Suppressor macrophage (primary cell): ENCODE results near the gene PRR9.

Experiments used
- DNase-seq, 4 experiments: peaks; one replicate each; pipeline ENCODE4 v3.0.0-alpha.2; 2020 to 2022

Gene PRR9

DNA sequence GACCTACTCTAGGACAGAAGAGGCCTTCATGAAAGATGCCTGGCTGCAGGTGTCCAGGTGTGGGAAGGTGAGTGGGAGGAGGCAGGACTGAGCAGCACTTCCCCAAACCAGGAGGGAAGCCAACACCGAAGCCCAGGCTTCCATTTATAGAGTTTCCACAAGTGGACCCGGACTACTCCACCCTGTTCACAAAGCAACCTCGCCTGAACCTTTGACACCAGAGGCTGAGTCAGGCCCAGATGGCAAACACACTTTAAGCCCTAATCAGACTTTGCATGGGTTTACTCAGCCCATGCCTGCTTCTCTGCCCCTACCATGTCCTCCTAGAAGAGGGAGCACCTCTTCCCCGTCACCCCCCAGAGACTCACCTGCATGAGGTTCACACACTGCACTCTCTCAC is 14.0 kb downstream of the PRR9 start:
- DNase-seq, result peak; percentile 14 to 41 (median 28)

DNA sequence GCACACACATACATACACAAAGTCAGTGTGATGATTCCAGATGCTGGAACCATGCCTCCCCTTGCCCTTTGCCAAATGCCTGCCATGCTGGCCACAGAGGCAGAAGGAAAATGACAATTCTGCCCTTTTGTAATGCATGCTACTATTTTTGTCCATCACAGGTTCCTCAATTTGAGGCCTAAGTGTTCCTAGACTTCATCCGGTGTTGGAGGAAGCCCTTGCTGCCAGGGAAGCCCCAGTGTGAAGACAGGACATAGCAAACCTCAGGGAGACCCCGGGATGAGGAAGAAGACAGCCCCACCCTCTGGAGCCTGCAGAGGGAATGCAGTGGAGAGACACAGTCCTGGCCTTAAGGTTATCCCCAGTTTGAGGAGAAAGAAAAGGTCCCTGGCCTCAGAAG is 14.4 kb downstream of the PRR9 start:
- peak; percentile 58 to 84 (median 78) for DNase-seq

DNA sequence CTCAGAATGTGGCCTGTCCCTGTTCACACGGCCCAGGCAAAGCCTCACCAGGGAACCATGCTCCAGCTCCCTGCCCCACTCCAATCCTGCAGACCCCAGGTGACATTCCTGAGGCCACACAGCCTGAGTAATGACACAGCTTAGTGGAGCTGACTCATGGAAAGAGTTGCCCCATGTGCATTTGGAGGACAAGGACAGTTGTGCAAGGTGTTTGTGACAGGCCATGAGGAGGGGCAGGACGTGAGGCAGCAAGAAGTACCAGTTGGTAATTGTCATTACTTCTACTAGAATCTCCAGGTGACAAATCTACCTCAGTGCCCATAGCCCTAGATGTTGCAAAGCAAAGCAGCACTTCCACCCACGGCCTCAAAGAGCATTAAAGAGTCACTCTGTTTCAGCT is 15.2 kb downstream of the PRR9 start:
- peak; percentile 41 to 68 (median 64) for DNase-seq

DNA sequence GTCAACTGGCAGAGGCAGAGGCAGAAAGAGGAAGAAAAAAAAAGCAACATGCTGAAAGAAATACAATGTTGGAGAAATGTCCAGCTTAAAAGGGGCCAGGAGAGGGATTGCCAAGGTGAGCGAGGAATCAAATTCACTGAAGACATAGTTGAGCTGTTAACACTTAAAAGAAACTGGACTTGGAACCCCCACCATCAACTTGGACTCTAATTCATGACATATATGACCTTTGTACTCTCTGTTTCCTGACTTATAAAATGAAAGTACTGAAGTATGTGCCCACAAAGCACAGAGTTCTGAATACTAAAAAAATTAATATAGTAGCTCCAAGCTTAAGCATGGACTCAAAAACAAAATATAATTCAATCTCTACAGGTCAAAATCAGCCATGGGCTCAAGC is 16.1 kb downstream of the PRR9 start:
- DNase-seq, result peak in 3 of 4 experiments; percentile 19 to 39 (median 23)

DNA sequence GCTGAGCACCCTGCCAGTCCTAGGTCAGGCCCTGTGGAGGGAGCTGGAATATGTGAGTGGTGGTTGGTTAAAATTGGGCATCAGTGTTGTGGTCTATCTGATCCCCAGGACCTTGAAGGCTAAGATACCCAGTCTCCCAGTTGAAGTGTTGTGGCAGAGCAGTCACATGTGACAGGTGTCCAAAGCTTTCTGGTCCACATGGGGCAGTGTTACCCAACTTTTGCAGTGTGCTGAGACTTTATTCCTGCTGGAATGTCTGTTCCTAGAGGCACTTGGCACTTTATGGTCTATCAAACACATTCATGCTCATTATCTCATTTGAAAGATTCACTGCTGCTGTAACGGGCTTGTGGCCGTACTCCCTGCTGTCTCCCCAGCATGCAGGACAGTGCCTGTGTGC is 21.1 kb downstream of the PRR9 start:
- peak in 1 of 4 experiments; percentile 7 for DNase-seq

DNA sequence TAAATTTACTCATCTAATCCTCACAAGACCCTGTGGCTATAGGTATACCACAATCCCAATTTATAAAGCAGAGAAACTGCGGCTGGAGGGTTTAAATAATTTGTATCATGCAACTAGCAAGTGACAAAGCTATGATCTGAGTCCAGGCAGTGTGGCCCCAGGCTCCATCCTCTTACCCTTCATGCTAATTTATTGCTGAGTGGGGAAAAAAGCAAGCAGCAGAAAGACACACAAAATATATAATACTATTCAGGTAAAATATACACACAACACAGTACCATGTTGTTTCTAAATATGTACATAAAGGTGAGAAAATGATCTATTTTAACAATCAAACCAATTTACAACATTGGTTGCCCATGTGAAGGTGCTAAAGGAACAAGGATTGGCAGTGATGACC is 24.8 kb downstream of the PRR9 start:
- DNase-seq, result no peak

DNA sequence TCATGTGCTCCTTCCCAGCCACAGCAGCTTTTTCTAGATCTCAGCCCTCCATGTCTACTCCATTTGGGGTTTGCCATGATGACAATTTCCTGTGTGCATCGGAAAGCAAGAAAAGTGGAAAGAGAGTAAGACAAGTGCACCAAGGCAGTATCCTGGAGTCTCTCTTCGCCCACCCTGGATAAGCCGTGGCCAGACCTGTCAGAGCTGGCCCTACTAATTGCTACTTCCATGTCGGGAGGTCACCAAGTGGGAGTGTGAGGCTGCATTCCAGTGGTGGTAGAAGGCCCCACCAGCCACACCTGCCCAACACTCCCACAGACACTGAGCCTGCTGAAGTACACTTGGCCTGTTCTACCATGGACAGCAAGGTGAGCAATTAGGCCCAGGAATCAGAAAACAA is 28.1 kb downstream of the PRR9 start:
- DNase-seq, result no peak

DNA sequence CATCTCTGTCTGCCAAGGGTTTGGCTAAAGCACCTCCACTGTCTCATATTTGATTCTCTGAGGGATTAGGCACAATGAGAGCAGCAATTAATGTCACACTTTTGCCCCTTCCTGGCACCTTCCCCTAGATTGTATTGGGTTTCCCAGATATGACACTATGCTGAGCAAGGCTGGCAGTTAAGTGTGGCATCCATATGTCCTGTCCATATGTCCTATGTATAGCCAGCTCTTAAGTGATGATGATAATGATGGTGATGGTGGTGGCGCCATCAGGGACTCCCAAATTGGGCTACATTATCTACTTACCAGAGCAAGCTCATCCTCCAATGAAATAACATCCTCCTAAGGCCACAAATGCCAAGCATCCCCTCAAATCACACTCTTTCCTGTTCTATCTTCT is 28.6 kb downstream of the PRR9 start:
- no peak for DNase-seq

DNA sequence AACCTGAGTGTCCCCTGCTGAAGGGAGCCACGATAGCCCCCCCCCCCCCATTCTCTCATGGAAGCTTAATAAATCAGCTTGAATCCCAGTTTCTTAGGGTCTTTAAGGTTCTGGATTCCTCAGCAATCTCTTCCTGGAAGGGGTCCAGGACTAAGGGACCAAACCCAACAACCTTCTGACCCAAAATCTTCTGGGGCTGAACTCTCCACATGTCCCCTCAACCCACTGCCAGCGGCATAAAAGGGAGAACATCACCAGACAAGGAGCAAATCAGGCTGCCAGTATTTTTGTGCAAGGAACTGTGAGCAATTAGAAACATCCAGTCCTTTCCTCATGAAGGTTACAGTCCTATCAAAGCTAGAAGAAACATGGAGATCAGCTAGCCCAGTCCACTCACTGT is 29.4 kb downstream of the PRR9 start:
- no peak for DNase-seq

DNA sequence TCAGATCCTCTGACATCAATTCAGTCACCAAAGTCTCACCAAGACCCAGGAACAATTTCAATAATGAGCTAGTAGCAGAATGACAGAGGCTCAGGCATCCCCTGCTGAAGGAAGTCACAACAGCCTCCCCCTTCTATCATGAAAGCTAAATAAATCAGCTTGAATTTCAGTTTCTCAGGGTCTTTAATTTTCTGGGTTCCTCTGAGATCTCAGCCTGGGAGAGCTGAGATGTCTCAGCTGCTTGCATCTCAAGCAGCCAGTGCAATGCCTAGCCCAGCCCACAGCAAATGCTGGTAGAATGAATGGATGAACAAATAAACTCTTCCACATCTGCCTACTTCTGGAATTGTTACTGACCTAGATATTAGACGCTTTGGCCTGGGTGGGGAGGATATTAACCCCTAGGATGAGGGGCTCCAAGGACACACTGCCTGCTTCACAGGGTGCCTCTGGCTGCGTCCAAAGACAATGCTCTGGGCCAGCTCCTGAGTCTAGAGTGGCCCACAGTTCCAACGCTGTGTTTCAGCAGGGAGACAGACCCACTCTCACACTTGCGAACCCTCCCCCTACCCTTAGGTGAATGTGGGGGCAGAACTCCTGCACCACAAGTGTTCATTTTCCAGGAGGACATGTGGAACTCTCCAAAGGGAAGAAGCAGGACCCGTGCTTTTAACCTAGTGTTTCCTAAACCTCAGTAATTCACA is 30.9 kb downstream of the PRR9 start:
- DNase-seq, result no peak

DNA sequence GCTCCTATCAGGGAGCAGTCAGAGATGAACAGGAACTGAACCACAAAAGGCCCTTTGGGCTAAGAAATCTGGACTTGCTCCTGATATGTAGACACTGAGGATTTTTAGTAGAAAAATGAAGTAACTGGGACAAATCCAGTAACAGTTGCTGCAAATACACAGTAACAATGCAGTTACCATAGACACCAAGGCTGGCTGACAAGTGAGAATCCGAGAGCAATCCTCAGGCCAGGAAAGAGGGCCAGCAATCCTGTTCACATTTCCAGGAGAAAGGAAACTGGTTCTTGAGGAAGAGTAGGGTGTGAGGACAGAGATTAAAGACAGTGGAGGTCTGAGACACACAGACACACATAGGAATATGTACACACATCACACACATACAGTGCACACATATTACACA is 32.8 kb downstream of the PRR9 start:
- no peak for DNase-seq

DNA sequence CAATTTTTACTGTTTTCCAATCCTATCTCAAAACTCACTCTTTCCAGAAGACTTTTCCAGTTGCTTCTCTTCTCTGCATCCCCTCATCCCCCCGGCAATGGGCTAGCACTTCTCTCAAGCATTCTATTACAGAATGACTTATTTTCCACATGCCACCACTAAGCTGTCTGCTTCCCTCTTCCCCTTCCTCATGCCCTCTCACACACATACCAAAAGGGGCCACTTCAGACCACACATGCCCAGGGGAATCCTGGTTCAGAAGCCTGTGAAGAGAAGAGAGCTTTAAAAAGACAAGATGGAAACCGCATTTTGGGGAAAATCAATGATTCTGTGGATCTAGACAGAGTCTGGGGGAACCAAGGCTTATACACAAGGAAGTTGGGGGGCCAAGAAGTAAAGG is 33.7 kb downstream of the PRR9 start:
- peak in 1 of 4 experiments; percentile 12 for DNase-seq

DNA sequence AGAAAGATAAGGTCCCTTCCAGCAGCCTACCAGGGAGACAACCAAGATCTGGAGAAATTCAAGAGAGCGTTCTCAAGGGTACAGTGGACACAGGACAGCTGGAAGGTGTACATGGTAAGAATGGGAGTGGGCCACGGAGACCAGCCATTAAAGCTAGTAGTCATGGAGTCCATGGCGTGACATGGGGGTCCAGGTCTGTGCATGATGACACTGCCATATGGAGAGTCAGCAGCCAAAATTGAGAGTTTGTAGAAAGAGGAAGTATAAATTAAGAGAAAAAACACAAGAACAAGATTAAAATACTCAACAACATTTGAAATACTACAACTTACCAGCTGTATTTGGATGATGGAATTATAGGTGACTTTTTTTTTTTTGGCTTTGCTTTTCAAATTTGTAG is 34.2 kb downstream of the PRR9 start:
- DNase-seq, result no peak

DNA sequence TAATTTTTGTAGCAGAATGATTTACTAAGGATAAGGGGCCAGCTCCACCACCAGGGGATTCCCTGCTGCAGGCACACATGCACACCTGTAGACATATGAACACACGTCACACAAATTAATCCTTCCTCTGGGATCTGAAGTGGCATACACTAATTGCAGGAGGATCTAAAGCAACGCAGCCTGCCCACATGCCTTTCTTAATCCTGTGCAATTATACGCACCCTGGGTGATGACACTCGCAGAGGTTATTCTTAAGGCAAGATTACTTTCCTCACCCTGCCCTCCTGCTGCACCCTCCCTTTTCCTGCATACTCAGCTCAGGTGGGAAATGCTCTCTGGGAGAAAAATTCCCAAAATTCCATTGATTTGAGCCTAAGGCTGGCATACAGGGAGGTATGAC is 34.6 kb downstream of the PRR9 start:
- no peak for DNase-seq

DNA sequence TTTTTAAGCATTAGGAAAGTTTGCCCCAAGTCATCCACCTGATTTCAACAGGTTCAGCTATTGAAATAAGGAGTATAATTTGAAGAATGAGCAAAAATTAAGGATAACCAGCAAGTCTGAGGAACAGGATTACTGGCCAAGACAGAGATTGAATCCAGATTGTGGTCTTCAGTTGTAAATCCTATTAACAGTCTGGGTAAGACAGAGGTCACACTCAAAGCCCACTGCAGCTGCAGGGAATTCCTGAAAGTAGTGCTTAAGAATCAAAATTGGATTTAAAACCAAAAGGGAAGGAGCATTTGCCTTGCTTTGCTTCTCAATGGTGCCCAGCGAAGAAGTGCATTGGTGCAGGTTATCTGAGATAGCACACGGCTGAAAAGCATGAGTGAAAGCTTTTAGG is 35.7 kb downstream of the PRR9 start:
- no peak for DNase-seq

DNA sequence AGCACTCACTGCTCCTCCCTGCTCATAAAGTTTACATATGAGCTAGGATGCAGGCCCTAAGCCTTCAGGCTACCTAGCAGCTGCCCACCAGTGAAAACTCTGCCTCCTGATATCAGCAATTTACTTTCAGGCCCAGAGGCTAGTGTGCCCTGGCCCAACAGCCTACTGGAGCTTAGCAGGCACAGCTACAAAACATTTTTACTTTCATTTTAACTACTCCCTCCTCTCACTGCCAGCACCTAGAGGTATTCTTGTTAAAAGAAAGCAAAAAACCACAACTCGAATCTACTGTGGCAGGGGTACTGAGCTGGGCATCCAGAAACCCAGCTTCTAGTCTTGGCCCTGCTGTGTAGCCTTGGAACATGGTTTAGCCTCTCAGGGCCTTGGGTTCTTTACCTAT is 36.3 kb downstream of the PRR9 start:
- no peak for DNase-seq

DNA sequence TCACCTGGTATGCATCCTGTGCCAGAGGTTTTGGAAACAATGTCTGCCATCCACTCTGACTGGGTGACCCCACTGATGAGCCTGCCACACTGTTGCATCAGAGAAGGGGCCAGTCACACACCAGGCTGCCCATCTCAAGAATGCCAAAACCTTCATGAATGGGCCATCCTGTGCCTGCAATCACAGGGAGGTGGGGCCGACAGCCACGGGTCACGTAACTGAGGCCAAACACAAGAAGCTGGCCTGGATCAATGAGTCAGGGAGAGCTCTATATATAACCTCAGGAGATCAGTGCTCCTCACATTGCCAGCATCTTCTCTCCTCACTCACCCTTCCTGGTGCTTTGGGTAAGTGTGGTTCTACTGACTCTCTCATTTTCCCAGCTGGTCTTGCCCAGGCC is 42.0 kb downstream of the PRR9 start, which contains the start of gene LORICRIN:
TSS of gene LORICRIN (plus strand) at position 301 of the 400 bp plus-strand sequence. CDS start 1,263 bp downstream, outside the sequence.
- DNase-seq, result no peak

DNA sequence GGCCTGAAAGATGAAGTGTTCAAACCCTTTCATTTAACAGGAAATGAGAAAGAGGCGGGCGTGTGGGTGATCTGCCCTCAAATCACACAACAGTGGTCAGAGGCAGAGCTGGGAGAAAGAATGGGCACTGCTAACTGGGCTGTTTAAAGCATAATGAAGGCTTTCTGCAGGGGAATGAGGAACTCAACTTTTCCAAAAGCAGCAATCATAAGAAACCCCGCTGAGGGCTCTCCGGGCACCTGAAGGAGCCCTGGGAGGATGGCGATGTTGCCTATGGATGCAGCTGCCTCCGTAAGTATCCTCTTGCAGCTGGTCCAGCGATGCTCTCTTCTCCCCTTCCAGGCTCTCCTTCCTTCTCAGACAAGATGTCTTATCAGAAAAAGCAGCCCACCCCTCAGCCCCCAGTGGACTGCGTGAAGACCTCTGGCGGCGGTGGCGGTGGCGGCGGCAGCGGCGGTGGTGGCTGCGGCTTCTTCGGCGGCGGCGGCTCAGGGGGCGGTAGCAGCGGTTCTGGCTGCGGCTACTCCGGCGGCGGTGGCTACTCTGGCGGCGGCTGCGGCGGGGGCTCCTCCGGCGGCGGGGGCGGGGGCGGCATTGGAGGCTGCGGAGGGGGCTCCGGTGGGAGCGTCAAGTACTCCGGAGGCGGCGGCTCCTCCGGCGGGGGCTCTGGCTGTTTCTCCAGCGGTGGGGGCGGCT is 43.3 kb downstream of the PRR9 start:
- peak; percentile 42 to 68 (median 66) for DNase-seq

DNA sequence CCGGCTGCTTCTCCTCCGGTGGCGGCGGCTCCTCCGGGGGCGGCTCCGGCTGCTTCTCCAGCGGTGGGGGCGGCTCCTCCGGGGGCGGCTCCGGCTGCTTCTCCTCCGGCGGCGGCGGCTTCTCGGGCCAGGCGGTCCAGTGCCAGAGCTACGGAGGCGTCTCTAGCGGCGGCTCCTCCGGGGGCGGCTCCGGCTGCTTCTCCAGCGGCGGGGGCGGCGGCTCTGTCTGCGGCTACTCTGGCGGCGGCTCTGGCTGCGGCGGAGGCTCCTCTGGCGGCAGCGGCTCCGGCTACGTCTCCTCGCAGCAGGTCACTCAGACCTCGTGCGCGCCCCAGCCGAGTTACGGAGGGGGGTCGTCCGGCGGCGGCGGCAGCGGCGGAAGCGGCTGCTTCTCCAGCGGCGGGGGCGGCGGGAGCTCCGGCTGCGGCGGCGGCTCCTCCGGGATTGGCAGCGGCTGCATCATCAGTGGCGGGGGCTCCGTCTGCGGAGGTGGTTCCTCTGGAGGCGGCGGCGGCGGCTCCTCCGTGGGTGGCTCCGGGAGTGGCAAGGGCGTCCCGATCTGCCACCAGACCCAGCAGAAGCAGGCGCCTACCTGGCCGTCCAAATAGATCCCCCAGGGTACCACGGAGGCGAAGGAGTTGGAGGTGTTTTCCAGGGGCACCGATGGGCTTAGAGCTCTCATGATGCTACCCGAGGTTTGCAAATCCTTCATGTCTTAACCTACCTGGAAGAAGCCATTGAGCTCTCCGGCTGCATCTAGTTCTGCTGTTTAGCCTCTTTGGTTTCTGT is 44.1 kb downstream of the PRR9 start:
- peak in 3 of 4 experiments; percentile 13 to 46 (median 32) for DNase-seq

DNA sequence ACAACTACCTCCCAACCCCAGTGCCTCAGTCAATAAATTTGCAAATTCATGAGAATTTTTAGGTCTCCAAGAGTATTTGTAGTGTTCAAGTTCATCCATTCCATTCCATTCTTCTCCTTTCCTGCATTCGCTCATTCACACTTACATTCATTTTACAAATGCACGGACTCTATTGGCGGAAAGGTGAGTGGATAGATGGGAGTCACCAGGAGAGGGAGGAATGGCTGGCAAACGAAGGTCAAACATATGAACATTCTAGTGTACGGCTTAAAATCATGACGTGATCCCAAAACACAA is 44.6 kb downstream of the PRR9 start:
- no peak for DNase-seq

DNA sequence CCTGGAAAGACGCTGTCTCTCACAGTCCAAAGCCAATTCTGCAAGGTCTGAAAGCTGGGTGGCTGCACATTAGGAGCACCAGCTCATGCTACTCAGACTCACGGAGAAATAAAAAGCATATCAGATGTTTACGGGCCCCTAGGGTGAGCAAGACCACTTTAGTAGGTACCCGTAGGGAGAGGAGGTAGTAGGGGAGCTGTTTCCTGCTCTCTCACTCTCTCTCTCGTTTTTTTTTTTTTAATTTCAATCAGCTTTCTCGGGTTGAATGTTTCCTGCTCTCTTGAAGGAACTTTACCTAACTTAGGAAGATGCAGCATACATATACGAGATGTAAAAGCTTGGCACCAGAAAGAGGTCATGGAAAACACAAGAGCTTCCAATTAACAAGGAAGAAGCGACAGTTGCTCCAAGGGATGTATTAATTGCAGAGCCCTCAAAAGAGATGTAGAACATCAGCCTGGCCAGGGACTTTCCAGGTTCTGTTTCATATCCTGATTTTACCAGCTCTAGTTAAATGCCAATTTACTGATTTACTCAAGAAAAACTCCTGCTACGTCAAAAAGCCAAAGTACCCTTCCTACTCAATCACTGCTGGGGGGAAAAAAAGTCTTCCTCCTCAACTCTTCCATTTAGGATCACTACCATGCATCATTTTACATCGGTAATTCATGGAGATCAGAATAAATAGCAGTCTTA is 45.2 kb downstream of the PRR9 start:
- peak; percentile 35 to 47 (median 46) for DNase-seq

DNA sequence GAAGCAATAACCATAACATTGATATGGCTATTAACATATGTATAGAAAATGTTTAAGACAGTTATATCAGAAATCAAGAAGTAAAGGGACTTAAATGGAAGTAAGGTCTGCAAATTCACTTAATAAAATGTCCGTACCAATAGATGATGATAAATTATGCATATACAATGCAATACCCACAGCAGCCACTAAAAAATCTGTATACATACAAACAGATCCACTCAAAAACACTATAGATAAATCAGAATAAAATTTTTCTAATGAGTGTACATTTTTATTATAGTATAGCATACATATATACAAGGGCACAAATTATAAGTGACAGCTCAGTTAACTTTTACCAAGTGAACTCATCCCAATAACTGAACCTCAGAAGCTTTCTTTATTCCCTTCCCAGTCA is 48.1 kb downstream of the PRR9 start:
- no peak for DNase-seq
